Muscle of arm (tissue), 12 donors: ENCODE results near the gene CD96. TPM values are rescaled to one million over a fixed set of nuclear protein-coding genes. Genes with fewer than 3 reads are reported as not detected.
"Not testable (repeated sequence)": the region's sequence is repeated elsewhere in the genome, so short reads cannot be mapped to it uniquely, and the experiment has no call there.

ENCODE experiments used
- DNase-seq: peaks from one replicate; pipeline ENCODE4 v3.0.0-alpha.2; 2013
- polyA plus RNA-seq, 12 donors: library from polyadenylated mRNA; unstranded; fragments of 120-200 nt; gene quantifications; one replicate each; pipeline ENCODE4 v1.2.1, GENCODE V29; 2013; ENCODE audit not compliant: insufficient read length in 12 of 12

CD96 gene
- polyA plus RNA-seq, 12 donors, result 0.13 to 2.0 (median 0.41) TPM; not detected in 2

GRCh38 chr3:111548756-111549155 lies 6.8 kb downstream of the CD96 start:
- DNase-seq, result no peak

DNA sequence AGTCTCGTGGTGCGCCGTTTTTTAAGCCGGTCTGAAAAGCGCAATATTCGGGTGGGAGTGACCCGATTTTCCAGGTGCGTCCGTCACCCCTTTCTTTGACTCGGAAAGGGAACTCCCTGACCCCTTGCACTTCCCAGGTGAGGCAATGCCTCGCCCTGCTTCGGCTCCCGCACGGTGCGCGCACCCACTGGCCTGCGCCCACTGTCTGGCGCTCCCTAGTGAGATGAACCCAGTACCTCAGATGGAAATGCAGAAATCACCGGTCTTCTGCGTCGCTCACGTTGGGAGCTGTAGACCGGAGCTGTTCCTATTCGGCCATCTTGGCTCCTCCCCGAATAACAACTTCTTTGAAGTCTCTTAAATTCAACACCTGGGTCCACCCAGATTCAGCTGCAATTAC lies 19.9 kb downstream of the CD96 start:
- DNase-seq, result not testable (repeated sequence)

- no peak for DNase-seq
These were observed 24.8 kb downstream of the CD96 start for GRCh38 chr3:111566844-111567243.

DNA sequence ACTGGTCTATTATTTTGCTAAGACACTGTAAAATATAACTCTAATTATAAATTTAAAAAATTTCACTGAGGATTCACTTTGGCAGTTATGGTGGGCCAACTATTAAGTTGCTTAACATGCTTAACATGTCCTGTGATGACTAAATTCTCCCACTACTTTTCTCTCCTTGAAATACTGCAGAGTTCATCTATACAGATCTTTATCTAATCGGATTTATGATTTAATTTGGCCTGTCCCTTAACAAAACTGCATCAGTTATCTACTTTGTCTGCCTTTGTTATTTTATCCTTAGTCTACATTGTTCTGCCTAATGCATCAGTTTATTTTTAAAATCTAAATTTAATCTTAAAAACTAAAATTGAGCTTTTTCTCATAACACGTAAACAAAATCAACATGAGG lies 26.4 kb downstream of the CD96 start:
- no peak for DNase-seq

- DNase-seq, result no peak
These were observed 26.9 kb downstream of the CD96 start for GRCh38 chr3:111568911-111569310.

DNA sequence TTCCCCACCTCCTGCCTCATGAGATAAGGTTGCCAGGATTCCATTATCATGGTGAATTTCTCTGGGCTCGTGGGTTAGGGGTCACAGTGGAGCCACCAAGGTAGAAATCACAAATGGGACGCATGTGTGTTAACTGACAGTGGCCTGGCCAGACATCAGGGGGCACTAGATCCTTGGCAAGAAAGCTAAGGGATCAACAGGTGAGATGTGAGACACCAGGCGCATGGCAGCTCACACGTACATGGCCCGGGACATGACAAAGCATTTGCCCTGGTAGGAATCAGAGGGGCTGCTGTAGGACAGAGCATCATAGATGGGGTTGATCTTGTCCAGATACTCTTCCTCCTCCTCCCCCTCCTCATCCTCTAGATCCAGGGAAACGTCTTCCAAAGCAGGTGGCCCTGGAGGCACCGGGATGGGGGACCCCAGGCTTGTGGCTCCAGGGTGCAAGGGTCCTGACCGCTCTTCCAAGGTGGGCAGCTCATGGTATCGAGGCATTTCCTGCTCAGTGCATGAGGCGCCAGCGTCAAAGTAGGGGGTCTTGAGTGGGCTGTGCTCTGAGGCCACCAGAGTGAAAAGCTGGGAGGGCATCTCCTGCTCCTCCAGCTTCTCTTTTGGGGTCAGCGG lies 28.5 kb downstream of the CD96 start:
- DNase-seq, result no peak

- no peak for DNase-seq
These were observed 29.3 kb downstream of the CD96 start for GRCh38 chr3:111571282-111571681.

DNA sequence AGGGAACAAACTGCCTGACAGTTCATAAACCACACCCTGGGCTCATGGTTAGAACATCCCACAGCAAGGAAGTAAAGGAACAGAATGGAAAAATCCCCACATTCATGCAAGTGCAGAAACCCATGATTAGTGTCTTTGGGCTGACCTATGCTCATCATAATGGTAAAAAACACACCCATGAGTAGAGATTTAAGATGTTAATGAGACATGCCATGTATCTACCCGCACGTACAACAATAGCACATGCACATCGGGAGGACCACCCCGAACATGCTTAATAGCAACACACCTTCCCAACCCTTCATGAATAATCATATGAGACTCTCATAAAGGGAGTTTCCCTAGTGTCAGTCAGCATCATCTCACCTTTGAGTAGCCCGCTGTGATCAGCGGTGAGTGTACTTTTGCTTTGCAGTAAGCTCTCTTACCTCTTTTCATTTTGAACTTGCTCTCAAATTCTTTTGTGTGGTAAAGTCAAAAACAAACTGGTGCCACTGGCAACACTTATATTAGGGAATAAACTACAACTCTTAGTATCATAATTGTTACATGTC lies 30.0 kb downstream of the CD96 start:
- DNase-seq, result no peak

DNA sequence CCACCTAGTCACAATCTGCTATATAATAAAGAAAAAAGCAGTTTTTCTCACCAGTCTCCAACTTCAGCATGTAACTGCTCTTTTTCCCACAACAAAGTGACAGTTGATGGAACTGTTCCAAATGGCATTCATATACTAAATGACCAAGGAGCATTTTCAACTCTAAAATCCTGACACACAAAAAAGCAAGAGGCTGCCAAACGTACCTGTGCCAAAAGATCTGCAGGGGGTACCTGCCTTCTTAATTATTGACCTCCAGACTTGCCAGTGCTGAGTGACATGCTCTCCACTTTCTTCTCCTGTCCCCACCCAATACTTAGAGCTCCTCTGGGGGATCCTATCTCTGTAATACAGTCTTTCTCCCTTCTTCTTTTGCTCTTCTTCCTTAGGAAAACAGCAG lies 35.1 kb downstream of the CD96 start:
- no peak for DNase-seq

GRCh38 chr3:111577798-111578685 lies 36.0 kb downstream of the CD96 start:
- peak; percentile 4 for DNase-seq

GRCh38 chr3:111578867-111579266 lies 36.9 kb downstream of the CD96 start:
- DNase-seq, result no peak

- DNase-seq, result no peak
These were observed 37.5 kb downstream of the CD96 start for GRCh38 chr3:111579495-111579894.

DNA sequence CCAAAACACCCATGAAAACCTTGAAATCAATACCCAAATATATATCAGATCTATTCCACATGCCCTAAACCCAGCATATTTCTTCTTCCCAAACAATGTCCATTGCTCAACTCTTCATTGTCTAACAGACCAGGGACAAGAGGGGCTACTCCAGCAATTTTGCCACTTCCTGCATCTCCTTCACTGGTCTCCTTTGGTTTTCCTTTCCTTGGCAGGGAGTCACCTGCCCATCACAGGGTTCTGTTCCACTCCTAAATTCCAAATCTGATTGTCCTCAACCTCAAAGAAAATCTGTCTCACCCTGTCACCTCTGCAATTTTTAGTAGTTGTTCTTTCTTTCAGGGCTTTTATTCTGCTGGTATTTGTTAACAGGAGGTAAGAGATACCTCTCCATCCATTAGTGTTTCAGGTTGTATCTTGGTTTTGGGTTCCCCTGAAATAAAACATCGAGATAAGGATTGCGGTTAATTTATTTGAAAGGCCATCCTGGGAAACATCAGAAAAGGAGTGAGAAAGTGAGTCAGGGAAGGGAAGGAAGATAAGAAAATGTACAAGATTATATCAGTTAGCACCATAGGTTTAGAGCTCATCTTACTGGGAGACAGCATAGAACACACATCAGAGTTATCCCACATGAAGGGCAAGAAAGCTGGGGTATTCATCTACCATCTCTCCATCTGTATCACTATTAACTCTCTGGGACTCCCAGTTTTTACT lies 39.6 kb downstream of the CD96 start:
- DNase-seq, result no peak

- DNase-seq, result no peak
These were observed 40.1 kb downstream of the CD96 start for GRCh38 chr3:111582120-111582474.

DNA sequence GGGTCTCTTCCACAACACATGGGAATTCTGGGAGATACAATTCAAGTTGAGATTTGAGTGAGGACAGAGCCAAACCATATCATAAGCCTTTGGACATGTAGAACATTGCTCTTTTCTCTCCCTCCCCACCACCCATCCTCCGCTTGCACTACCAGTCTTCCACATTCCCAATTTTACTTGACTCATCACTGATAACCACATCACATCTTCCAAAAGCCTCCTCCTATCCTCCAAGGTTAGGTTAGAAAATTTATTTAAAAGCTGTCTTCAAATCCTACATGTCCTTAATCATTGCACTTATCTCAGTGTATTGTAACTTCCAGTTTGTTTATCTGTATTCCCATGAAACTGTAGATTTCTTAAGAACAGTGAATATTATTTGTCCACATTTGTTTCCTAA lies 42.7 kb downstream of the CD96 start:
- no peak for DNase-seq

DNA sequence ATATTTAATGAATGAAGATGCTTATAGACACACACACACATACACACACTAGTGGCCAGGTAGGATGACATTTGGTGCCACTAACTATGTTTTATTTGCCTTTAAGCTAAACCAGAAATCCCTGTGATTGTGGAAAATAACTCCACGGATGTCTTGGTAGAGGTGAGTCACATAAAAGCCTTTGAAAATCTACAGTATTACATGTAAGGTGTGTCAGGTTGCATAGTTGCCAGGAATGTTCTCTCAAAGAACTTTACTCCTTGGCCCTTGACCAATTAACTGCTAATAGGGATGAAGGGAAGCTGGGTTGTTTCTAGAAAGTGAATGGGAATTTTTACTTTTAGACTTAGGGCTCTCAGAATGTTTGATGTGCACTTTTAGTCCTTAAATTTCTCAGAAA lies 43.2 kb downstream of the CD96 start:
- DNase-seq, result no peak

DNA sequence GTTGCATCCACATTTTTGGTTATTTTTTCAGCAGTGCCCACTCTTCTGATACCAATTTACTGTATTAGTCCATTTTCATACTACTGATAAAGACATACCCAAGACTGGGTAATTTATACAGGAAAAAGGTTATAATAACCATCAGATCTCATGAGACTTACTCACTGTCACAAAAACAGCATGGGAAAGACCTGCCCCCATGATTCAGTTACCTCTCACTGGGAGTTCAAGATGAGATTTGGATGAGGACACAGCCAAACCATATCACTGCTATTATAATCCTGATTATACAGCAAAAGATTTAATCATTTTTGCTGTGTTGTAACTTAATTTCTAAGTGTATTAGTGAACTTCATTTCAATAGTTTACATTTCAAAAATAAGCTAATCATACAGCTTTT lies 46.5 kb downstream of the CD96 start:
- no peak for DNase-seq

GRCh38 chr3:111589303-111590142 lies 47.5 kb downstream of the CD96 start:
- no peak for DNase-seq

GRCh38 chr3:111590143-111590491 lies 48.1 kb downstream of the CD96 start:
- DNase-seq, result no peak

GRCh38 chr3:111591555-111591954 lies 49.6 kb downstream of the CD96 start:
- DNase-seq, result no peak

DNA sequence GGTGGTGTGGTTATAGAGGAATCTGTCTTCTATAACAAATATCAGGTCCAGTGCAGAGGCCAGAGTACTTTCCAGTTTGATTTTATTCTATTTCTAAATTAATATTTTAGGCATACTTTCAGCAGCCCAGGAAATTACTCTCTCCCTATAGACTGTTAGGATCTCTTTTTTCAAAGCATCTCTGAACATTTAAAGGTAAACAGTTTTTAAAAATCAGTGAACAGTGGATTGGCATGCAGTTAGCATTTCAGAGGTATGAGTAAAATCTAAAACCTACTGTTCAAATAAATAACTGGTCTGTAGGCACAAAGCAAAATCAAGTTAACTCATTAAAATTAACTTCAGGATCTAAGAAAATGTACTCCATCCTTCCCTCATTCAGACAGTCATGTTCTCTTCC lies 50.1 kb downstream of the CD96 start:
- DNase-seq, result no peak

DNA sequence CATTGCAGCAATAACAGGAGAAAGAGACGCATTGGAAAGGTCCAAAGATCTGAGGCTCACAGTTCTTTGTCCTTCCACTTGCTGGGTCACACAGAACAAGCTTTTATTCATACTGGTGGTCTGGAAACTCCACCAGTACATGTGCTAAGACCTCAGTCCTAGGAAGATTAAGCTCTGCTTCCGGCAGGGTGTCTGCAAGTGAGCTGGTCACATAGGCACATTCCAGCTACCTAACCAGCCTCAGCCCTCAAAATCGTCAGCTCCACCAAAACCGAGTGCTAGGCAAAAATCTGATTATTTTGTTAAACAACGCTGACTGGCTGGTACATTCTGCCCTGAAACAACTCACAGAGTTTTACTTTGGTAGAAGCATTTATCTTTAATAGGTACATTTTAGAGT lies 50.9 kb downstream of the CD96 start:
- DNase-seq, result no peak
